ENCODE data around the gene FBXL4.

The FBXL4 gene

DNA sequence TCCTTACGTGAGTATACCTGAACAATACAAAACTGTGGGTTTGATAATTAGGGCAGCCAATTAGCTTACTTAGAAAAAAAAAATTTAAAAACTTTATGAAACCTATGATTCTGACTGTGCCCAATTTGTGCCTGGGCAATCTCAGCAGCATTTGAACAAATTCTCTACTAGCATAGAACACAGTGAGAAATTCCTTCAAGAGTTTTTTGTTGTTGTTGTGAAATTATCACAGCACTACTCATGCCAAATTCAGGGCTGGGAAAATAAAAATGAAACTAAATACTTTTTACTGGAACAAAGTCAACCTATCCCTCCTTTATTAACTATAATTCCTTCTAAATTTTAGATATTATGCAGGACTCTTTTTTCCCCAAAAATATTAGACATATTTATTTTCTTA, 70.5 kb downstream of the FBXL4 start:
- ATAC-seq, result no peak

DNA sequence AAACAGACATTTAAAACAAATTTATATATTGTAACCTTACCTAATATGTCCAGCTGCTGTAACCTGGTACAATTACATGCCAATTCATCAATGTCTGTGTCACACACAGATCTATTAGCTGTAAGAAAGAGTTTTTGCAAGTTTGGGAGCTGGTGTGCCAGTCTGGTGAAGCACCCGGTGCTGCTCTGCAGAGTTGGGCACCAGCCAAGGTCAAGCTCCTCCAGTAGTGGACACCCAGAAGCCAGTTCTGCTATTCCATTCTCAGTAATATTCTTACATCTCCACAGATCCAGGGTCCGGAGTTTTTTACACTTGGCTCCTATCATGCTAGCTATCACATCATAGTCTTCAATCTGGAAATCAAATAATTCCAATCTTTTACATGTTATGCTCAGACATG, 72.4 kb downstream of the FBXL4 start:
- no peak for ATAC-seq

GRCh38 chr6:98871821-98872220, 75.9 kb downstream of the FBXL4 start:
- no peak for ATAC-seq

DNA sequence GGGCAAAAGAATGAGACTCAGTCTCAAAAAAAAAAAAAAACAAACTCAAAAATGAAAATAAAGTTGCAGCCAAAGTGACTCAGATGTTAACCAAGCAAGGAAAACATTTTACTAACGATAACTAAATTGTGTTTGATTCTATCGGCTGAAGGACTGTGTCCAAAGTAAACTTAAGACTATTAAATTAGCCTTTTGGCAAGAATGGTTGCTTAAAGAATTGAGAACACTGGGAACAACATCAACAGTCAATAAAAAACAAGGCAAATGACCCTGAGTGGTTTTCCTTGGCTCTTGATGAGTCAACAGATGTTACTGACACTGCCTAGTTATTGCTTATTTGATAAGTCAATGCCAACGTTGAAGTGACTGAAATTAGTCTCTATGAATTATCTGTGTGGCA, 76.7 kb downstream of the FBXL4 start:
- no peak for ATAC-seq

DNA sequence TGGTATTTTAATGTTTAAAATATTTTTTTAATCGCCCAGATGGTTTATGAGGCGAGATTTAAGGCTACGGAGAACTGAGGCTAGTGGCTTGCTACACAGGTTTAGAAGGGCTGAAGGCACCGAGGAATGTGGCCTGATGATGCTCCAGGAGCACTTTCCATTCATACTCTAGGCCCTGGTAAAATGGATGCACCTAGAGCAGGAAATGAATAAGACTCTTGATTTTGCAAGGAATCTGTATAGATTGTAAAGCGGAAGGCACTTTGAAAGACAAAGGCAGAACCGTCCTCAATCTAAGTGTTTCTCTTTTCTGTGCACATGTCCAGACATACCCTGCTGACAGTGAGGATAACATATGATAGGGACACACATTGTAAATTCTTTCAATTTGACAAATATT, 83.2 kb downstream of the FBXL4 start:
- no peak for ATAC-seq

DNA sequence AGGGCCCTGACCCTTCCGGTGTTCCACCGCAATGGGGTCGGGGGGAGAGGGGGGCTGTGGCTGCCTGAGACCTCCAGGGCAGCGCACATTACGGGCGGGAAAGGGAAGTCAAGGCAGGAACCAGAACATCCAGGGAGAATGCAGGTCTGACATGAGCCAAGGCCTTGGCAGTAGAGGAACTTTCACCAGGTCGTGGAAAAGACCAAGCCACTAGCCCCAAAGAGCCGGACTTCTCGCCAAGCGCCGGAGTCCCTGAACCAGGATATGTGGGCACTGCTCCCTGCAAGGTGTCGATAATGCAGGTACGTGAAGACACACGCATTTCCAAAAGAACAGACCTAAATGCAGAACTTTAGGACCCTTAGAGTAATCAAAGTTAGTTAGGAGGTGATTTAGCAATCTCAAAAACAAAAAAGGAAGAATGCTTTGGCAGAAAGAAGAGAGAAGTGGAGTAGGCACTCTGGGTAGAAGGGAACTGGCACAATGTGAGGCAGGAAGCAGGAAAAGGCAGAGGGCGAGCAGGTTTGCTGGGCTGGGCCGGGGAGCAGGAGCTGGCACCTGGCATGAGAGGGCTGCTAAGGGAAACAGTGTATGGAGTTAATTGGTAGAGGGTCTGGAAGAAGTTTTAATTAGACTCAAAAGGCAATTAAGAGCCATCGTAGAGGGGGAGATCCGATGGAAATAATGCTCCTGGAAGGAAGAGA, 99.1 kb downstream of the FBXL4 start:
- no peak for ATAC-seq

DNA sequence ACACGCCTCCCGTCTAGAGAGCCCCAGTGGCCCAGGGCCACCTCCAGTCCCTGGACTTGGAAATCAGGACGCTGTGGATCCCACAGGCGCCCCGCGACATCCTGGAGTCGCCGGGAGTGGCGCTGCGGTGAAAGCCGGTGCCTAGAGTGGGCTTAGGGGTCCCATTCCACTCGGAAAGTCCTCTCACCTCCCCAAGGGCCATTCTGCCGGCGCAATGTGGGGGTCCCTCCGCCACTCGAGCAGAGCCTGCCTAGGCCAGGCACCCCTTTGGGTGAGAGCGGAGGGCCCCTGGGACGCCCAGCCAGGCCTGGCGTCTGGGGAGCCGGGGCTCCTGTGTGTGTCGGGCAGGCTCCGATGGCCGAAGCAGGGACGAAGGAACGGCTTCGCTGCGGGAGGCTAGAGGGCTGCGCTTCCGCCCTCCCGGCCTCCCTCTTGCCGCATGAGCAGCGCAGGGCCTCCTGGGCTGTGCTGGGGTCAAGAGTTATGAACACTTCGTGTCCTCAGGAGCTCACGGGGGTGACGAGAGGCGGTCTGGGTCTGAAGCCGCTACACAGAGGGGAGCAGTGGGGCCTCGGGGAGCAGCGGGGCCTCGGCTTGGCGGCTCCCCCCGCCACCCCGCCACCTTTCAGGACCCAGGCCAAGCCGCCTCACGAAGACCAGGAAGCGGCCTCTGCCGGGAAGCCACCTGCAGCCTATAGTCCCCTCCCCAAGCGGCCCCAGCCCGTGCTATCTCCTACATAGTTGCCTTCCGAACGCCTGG, 99.8 kb downstream of the FBXL4 start:
- no peak for ATAC-seq

GRCh38 chr6:98847416-98847778, 100.3 kb downstream of the FBXL4 start:
- no peak for ATAC-seq

GRCh38 chr6:98846021-98846380, 101.7 kb downstream of the FBXL4 start:
- no peak for ATAC-seq

GRCh38 chr6:98845211-98846020, 102.3 kb downstream of the FBXL4 start:
- peak; percentile 52 to 68 for ATAC-seq

DNA sequence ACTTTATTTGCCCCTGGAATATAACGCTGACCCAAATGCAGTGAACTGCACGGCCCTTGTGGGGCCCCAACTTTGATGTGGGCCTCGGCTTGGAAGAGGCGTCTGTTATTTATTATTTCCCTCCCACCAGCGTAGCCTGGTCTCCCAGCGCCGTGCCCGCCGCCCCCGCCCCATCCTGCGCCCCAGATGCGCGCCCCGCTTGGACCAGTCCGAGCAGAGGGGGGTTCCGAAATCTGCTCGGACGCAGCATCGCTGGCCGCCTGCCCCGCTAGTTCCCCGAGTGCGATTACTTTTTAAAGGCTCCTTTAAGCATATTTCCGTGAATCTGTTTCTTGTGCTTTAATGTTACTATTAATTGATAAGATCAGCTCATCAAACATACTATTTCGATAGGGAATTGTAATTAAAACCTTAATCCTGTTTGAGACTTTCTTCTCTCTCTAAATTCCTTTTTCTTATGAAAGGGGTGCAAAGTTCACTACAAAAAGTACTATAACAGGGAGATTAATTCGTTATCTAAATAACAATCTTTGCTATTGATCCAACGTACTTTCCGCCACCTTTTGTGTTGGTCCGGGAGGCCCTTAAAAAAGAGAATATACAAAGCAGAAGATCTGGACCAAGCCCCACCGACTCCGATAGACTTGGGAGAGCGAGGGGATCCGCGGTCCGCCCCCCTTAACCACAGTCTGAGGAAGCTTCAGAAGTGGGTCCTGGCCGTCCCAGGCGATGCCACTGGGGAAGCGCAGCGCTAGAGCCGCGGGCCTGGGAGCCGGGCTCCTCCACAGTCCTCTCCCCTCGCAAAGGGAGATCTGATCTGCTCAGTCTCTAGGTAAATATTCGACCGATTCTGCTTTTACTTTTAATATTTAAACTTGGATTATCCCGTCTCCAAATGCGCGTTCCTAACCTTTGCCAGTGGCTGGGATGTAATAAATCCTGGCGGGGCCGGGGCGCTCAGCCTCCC, 103.2 kb downstream of the FBXL4 start:
- no peak for ATAC-seq

DNA sequence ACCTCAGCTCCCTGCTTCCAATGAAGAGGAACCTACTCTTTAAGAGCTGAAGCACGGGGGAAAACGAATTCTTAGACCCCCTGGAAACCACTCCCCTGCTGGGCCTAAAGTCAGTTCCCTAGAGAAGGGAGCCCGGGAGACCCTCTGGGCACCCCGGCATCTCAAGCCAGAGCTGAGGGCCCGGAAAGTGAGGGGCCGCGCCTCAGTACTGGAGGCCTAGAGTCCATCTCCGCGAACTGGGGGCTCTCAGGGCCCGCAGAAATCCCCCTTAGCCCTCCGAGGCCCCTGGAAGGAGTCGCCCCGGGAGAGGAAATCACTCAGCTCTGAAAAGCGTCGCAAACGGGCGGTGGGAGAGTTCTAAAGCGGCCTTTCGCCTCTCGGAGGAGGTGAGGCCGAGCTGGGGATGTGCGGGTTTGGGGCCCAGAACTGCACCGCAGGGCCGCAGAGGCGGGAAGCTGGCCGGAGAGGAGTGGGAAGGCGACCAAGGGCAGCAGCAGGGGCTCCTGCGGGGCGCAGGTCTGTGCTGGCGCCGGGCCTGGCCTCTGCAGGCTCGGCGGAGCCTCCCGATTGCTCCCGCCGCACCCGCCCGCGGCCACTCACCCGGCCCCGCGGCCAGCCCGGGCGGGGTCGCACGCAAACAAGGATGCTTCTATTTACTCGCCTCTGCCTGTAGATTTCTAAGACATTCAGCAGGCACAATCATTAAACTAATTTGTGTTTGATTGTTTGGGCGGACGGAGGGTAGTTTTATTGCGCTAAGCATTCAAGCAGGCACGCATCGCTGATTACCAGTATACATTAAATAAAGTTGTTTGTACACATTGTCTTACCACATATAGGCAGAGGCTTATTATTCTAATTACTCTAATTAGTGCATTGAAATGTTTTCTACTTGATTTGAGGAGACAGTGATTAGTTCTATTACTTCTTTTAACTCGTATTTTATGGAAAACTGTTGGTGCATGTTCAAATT, 104.2 kb downstream of the FBXL4 start:
- no peak for ATAC-seq

GRCh38 chr6:98842342-98843180, 105.2 kb downstream of the FBXL4 start:
- no peak for ATAC-seq

DNA sequence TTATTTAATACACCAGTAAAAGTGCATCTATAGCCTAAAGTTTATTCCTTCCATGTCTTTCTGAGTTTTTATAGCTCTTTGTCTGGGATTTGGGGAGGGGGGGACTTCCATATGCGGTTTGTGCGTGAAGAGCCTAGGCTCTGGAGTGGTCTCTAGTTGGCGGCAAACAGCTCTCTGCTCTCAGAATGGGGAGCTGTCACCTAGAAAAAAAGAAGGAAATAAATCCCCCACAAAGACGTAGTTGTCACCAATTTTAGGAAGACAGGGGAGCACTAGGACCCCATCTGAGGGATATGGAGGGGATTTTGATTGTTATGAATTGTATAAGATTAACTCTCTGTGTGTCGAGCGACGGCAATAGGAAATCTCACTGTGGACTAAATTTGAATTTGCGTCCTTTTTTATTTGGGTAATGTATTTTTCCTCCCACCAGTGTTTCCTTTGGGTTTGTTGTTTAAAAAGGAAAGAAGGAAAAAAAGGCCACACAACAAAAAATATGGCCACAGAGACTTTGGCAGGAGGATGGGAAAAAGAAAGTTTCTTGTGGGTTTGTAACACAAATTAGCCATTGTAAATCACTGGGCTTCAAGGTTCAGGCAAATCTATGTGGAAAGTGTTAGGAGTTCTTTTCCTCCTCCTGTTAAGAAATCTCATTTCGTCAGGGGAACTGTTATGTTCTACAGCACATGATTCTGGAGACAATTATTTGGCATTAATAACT, 106.0 kb downstream of the FBXL4 start:
- ATAC-seq, result no peak

DNA sequence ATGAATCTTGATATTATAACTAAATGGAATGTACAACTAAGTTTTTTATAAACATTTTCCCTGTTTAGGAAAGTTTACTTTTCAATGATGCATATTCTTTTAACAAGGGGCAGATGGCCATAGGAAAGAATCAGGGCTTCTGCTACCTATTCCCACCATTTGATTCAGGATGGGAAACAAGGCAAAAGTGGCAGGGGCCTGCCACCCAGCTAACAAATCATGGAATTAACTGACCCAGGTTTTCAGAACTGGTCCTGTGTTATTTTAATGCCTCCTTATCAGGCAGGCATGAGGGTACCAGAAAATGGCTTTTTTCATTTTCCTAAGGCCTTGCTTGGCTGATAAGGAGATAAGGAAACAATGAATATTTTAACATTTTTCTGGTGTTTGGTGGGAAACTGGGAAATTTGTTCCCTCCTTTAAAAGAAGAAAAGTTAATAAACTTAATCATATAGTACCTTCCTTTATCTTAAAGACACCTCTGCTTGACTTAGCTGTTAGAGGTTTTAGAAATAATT, 106.7 kb downstream of the FBXL4 start:
- no peak for ATAC-seq

GRCh38 chr6:98840385-98840784, 107.4 kb downstream of the FBXL4 start:
- no peak for ATAC-seq

DNA sequence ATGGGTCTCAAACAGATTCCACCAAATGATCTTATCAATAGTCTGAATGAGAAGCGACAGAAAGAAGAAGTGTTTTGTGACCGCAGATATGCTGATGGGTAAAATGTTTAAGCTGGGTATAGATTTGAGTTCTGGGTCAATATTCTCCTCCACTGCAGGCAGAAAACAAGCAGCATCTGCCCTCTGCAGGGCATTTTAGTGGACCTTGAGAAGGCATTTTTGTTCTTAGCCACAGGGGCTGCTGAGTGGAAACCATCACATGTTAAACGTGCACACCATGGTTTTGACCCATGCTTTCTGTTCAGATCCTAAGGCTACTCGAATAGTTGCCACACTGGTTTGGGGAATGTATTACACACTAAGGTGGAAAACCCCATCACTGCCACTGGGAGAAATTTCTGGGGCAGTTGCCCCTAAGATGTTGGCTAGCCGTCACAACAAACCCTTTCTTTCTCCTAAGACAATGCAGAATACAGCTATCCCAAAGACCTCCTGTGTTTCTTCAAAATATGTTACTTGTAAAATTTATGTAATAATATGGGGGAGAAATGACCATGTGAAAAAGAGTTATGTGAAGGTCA, 107.9 kb downstream of the FBXL4 start:
- no peak for ATAC-seq

DNA sequence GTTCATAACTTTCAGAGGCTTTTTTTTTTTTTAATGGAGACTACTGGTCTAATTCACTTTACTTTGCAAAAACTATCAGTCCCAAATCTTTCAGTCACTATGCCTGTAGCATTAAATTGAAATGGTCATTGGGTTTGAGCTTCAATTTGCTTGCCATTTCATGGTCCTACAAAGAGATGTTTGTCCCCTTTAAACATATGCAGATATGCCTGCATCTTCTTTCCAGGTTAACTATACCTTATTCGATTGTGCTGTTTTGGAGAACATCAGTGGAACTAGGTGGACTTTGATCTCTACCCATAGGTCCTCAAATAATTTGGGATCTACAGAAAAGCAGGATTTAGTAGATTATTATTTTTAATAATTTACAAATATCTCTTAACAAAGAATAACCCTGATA, 108.8 kb downstream of the FBXL4 start:
- ATAC-seq, result no peak

DNA sequence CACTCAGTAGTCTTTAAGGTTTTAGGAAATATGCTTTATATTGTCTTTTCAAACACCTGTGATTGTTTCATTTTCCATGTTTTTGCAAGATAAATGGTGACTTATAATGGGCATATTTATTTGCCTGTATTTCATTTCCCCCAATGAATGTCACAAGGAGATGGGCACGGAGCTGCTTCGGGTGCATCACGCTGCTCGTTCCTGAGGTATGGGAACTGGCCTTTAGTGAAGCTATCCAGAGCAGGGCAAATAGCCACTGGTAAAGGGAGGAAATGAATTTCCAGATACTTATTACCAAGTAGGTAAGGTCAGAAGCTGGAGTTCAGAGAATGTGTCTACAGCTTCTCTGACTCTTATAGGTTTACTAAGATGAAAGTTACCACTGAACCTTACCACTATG, 109.7 kb downstream of the FBXL4 start:
- ATAC-seq, result no peak

Data from activated CD4-positive, CD25-positive, alpha-beta regulatory T cell treated with anti-CD3 and anti-CD28 coated beads, Interleukin-2, amount 50 U/mL, for 24 hours (primary cell).